Measurements from ENCODE around the gene L1CAM. TPM values are rescaled to one million over a fixed set of nuclear protein-coding genes. Genes with fewer than 3 reads are reported as not detected.

The L1CAM gene
- total and polyA plus RNA-seq, 9 of the 15 experiments (the other 6 are each of a cell fraction or from before 2014, with no cell fraction given): 0.09 to 0.86 (median 0.26) TPM; not detected in 3

GRCh38 chrX:153884590-153884989 is 1.4 kb downstream of the L1CAM start:
- Histone ChIP-seq H3K9me3 (replicated peaks; ENCODE audit: control insufficient read depth, insufficient read depth, low read depth, low read length) (no peaks in the 10 kb centered on the region), H3K4me1 (replicated peaks in 1 of 2; ENCODE audit: control insufficient read depth in 2 of 2, insufficient read depth in 2 of 2, low read length in 2 of 2) (peaks cover 10 to 56% of the 10 kb centered on the region in 2 experiments), H3K27ac (ENCODE audit: extremely low read depth, low read depth, low read length) (no peak overlapping the region), H2AFZ (ENCODE audit: low read depth, low read length) (no peak overlapping the region), H3K9ac (ENCODE audit: insufficient read depth in 1 of 2, low read depth in 2 of 2, low read length in 2 of 2) (no peak overlapping the region), H3K27me3 (ENCODE audit: control insufficient read depth in 2 of 2, insufficient read depth in 2 of 2, low read length in 2 of 2) (peaks cover 0 to 29% of the 10 kb centered on the region in 2 experiments; a peak in 2 of 5 replicates), H4K20me1 (replicated peaks; ENCODE audit: control insufficient read depth, insufficient read depth, low read length) (peaks cover 6% of the 10 kb centered on the region; the same call in 1 of the 2 replicates), H3K79me2 (ENCODE audit: control insufficient read depth, insufficient read depth, low read length) (no peaks in the 10 kb centered on the region), H3K4me3 (no peak overlapping the region), H3K4me2 (ENCODE audit: insufficient read depth, low read length) (no peak overlapping the region), H3K36me3 (ENCODE audit: control insufficient read depth, insufficient read depth, low read length) (no peaks in the 10 kb centered on the region), H3K9me1 (ENCODE audit: control insufficient read depth, insufficient read depth, low read length) (no peaks in the 10 kb centered on the region)
- TF ChIP-seq ZKSCAN8 (CRISPR knock-in tag; IDR thresholded peaks at IDR 0.05): no peak
- no peak for TF ChIP-seq SNAPC5 (CRISPR knock-in tag; IDR thresholded peaks at IDR 0.05)
- TF ChIP-seq CTCF (IDR thresholded peaks at IDR 0.05 in 2 of 3, conservative IDR thresholded peaks at IDR 0.05 in 1 of 3; ENCODE audit: insufficient read depth in 2 of 3, low read depth in 1 of 3, low read length in 3 of 3): peak in 1 of 3 experiments; percentile 12; a peak in 1 of 6 replicates
- no peak for TF ChIP-seq GTF2E2 (tag; IDR thresholded peaks at IDR 0.05)
- ATAC-seq (no peak), FAIRE-seq (no peak), DNase-seq (ENCODE audit: extremely low read depth in 1 of 4, low spot score in 3 of 4) (no peak)
- CTCF ChIA-PET (ENCODE audit: low intra/inter-chr PET ratio): no interaction called here
- intact Hi-C loops (cut with micrococcal nuclease): no loop called here
- POLR2A ChIA-PET: interaction anchor here (0.6 kb wide), 1 partner anchor 43 kb away, joined by 3 read pairs; no protein-coding TSS in a partner anchor
- WGBS (ENCODE audit: insufficient coverage, low coverage, missing lambda C conversion rate): 20% methylated on average over 6 of the region's 6 CpGs
- no TSS peak for BruUV-seq (replicated peaks)
- in situ Hi-C loops (cut with MboI): no loop called here

Data from K562 (cell line).